A549 (cell line): ENCODE measurements around the gene PPM1M. TPM values are rescaled to one million over a fixed set of nuclear protein-coding genes. Genes with fewer than 3 reads are reported as not detected.

Experiments
- ATAC-seq, 2 experiments: fragments of 200-7000 bp in 1 of 2; fragments of >200 bp in 1 of 2; cut with Nextera tagmentation in 1 of 2; cut with Tn5 transposase in 1 of 2; 3 replicates each; pipeline versions ENCODE4 v1.8.0 to v1.9.1; 2018 to 2020; ENCODE audit warnings: mild to moderate bottlenecking in 1 of 2, moderate library complexity in 1 of 2
- CTCF ChIA-PET: fragments of 300-600 bp; sonication (Branson Sonifier 250); formaldehyde crosslinking; extraction: SDS; loops from one replicate; lab custom pipeline; 2021; ENCODE audit warnings: antibody characterized with exemption, inconsistent platforms; lab: Yijun Ruan, JAX
- POLR2A ChIA-PET: fragments of 350-600 bp; formaldehyde crosslinking; extraction: SDS; loops from one replicate; lab custom pipeline; 2021; ENCODE audit warnings: antibody characterized with exemption, inconsistent platforms; lab: Yijun Ruan, JAX
- DNase-seq, 2 experiments: peaks; one replicate each; pipeline versions ENCODE4 v3.0.0 to v3.0.0-alpha.2; 2011 to 2016; ENCODE audit warnings: low read depth in 1 of 2, low spot score in 1 of 2
- FAIRE-seq: peaks from 2 replicates; lab custom pipeline; 2011; peaks lifted over from hg19 to GRCh38; lab: Jason Lieb, UNC
- H3K27ac ChIP-seq, 2 experiments: fragments of >200 bp; sonication (Bioruptor Twin); formaldehyde crosslinking; 3 replicates each; pipeline ENCODE4 v1.5.1; 2016 to 2017
- H3K4me1 ChIP-seq: fragments of >200 bp; sonication (Bioruptor Twin); formaldehyde crosslinking; 3 replicates; pipeline ENCODE4 v1.6.1; 2016
- H3K4me2 ChIP-seq: fragments of >200 bp; sonication (Bioruptor Twin); formaldehyde crosslinking; 3 replicates; pipeline ENCODE4 v1.6.1; 2016
- H3K4me3 ChIP-seq: fragments of >200 bp; sonication (Bioruptor Twin); formaldehyde crosslinking; 3 replicates; pipeline ENCODE4 v1.5.1; 2016
- H3K9me3 ChIP-seq: fragments of >200 bp; sonication (Bioruptor Twin); formaldehyde crosslinking; 3 replicates; pipeline ENCODE4 v1.6.1; 2016
- BHLHE40 ChIP-seq: IDR thresholded peaks from 2 replicates; pipeline ENCODE4 v1.6.1; 2012; ENCODE audit warnings: low read depth, low read length, inconsistent platforms
- CHD2 ChIP-seq: fragments of 150-350 bp; IDR thresholded peaks from 2 replicates; pipeline ENCODE4 v1.6.1; 2014; ENCODE audit warnings: low read length; ENCODE audit not compliant: partially characterized antibody
- CTCF ChIP-seq: fragments of >200 bp; sonication (Bioruptor Twin); formaldehyde crosslinking; IDR thresholded peaks from 3 replicates; pipeline ENCODE4 v1.5.1; 2016
- EP300 ChIP-seq, 2 experiments: fragments of >200 bp; sonication (Bioruptor Twin); formaldehyde crosslinking; IDR thresholded peaks; 2 replicates in 1 of 2; 3 replicates in 1 of 2; pipeline ENCODE4 v1.6.1; 2016 to 2017
- FOSL2 ChIP-seq, 2 experiments: fragments of 450-650 bp in 1 of 2; fragments of >200 bp in 1 of 2; sonication (Bioruptor Twin) in 1 of 2; formaldehyde crosslinking; IDR thresholded peaks; 2 replicates each; pipeline versions ENCODE4 v1.5.0 to v1.6.1; 2016 to 2020; ENCODE audit warnings: mild to moderate bottlenecking in 1 of 2, moderate library complexity in 1 of 2
- FOXS1 ChIP-seq: fragments of 250-450 bp; sonication (Bioruptor Pico); IDR thresholded peaks from 2 replicates; pipeline ENCODE4 v1.5.0; 2020; ENCODE audit warnings: mild to moderate bottlenecking, moderate library complexity
- GATA3 ChIP-seq: IDR thresholded peaks from 2 replicates; pipeline ENCODE4 v1.6.1; 2012; ENCODE audit warnings: borderline replicate concordance
- HDAC2 ChIP-seq: fragments of 200-600 bp; sonication (generic); IDR thresholded peaks from 2 replicates; pipeline ENCODE4 v1.6.1; 2016
- HMGXB4 ChIP-seq: fragments of 250-450 bp; sonication (Bioruptor Pico); IDR thresholded peaks from 2 replicates; pipeline ENCODE4 v1.5.0; 2021; ENCODE audit warnings: mild to moderate bottlenecking, moderate library complexity, borderline replicate concordance
- HOXB5 ChIP-seq: fragments of 250-450 bp; sonication (Bioruptor Pico); IDR thresholded peaks from 2 replicates; pipeline ENCODE4 v1.5.0; 2020; ENCODE audit warnings: mild to moderate bottlenecking, moderate library complexity
- JUN ChIP-seq, 2 experiments: fragments of >200 bp; sonication (Bioruptor Twin); formaldehyde crosslinking; IDR thresholded peaks; 2 replicates in 1 of 2; 3 replicates in 1 of 2; pipeline ENCODE4 v1.6.1; 2016 to 2017
- MAZ ChIP-seq: fragments of 150-350 bp; IDR thresholded peaks from 2 replicates; pipeline ENCODE4 v1.6.1; 2014; ENCODE audit warnings: antibody characterized with exemption, low read depth, low read length, borderline replicate concordance
- NFE2L2 ChIP-seq: fragments of 150-350 bp; conservative IDR thresholded peaks from 2 replicates; pipeline ENCODE4 v1.6.1; 2014; ENCODE audit warnings: low read length
- PHF8 ChIP-seq: fragments of 200-600 bp; sonication (generic); IDR thresholded peaks from 2 replicates; pipeline ENCODE4 v1.6.1; 2016; ENCODE audit warnings: low read depth, mild to moderate bottlenecking, antibody characterized with exemption, moderate library complexity, borderline replicate concordance
- POLR2A ChIP-seq: IDR thresholded peaks from 2 replicates; pipeline ENCODE4 v1.6.1; 2012; ENCODE audit warnings: mild to moderate bottlenecking, low read length
- RAD21 ChIP-seq, 2 experiments: fragments of >200 bp in 1 of 2; sonication (Bioruptor Twin) in 1 of 2; formaldehyde crosslinking in 1 of 2; IDR thresholded peaks in 1 of 2; conservative IDR thresholded peaks in 1 of 2; 2 replicates in 1 of 2; 3 replicates in 1 of 2; pipeline ENCODE4 v1.6.1; 2012 to 2018; ENCODE audit warnings: inconsistent platforms in 1 of 2
- RARB ChIP-seq: fragments of 250-450 bp; sonication (Bioruptor Pico); IDR thresholded peaks from 2 replicates; pipeline ENCODE4 v1.8.0; 2021; ENCODE audit warnings: mild to moderate bottlenecking, moderate library complexity
- RCOR1 ChIP-seq: fragments of 150-350 bp; IDR thresholded peaks from 2 replicates; pipeline ENCODE4 v1.6.1; 2014; ENCODE audit warnings: antibody characterized with exemption, low read length, low read depth
- SREBF2 ChIP-seq: fragments of 450-650 bp; IDR thresholded peaks from 2 replicates; pipeline ENCODE4 v1.6.1; 2014; ENCODE audit warnings: mild to moderate bottlenecking, moderate library complexity
- ZC3H11A ChIP-seq: fragments of 450-650 bp; IDR thresholded peaks from 2 replicates; pipeline ENCODE4 v1.6.1; 2014; ENCODE audit warnings: antibody characterized with exemption, mild to moderate bottlenecking
- ZFP36 ChIP-seq: fragments of 450-650 bp; IDR thresholded peaks from 2 replicates; pipeline ENCODE4 v1.6.1; 2014; ENCODE audit warnings: borderline replicate concordance; ENCODE audit not compliant: partially characterized antibody
- WGBS: methylation state at CpG from one replicate; pipeline ENCODE4 v1.1.6; 2017; ENCODE audit errors: missing lambda C conversion rate; 5-methylcytosine and 5-hydroxymethylcytosine counted together
- polyA plus RNA-seq, 4 experiments: library from polyadenylated mRNA; depleted of rRNA in 3 of 4; stranded (reverse); fragments of >200 nt; fragmentation: RNase III in 1 of 4; extraction: RNeasy Plus Mini Kit Qiagen cat#74134 plus additional on column Dnase treatment in 1 of 4; gene quantifications; 2 replicates in 3 of 4; 3 replicates in 1 of 4; pipeline ENCODE4 v1.2.3, GENCODE V29; 2011 to 2017
- TF ChIP-seq, protein P1 (sequence below): fragments of 150-350 bp; IDR thresholded peaks from 2 replicates; pipeline ENCODE4 v1.6.1; 2014; ENCODE audit warnings: low read depth, mild to moderate bottlenecking, low read length

Gene PPM1M
- polyA plus RNA-seq, 2 of the 4 experiments (the other 2 are of a cell fraction), result 5.9 to 6.3 TPM

GRCh38 chr3:52238761-52239701 is 6.5 kb upstream of the PPM1M start, which contains the start of gene TWF2:
TWF2 (minus strand) TSS chr3:52239158; CDS start chr3:52239016, 142 bp downstream.
- peak; percentile 81 for TF ChIP-seq POLR2A
- TF ChIP-seq, protein P1, sequence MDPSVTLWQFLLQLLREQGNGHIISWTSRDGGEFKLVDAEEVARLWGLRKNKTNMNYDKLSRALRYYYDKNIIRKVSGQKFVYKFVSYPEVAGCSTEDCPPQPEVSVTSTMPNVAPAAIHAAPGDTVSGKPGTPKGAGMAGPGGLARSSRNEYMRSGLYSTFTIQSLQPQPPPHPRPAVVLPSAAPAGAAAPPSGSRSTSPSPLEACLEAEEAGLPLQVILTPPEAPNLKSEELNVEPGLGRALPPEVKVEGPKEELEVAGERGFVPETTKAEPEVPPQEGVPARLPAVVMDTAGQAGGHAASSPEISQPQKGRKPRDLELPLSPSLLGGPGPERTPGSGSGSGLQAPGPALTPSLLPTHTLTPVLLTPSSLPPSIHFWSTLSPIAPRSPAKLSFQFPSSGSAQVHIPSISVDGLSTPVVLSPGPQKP, result no peak
- TF ChIP-seq MAZ, result no peak
- TF ChIP-seq RAD21 (conservative IDR thresholded peaks at IDR 0.05 in 1 of 2, IDR thresholded peaks at IDR 0.05 in 1 of 2), result no peak
- no peak for TF ChIP-seq RCOR1
- TF ChIP-seq FOXS1 (CRISPR knock-in tag), result no peak
- peak; percentile 27 to 57; a peak in 2 of 5 replicates for TF ChIP-seq JUN (IDR thresholded peaks at IDR 0.05)
- TF ChIP-seq RARB (CRISPR knock-in tag), result no peak
- TF ChIP-seq NFE2L2, result no peak
- no peak for TF ChIP-seq ZFP36
- peak; percentile 17; the same call in 1 of the 2 replicates for TF ChIP-seq PHF8
- no peak for TF ChIP-seq ZC3H11A
- no peak for TF ChIP-seq EP300 (IDR thresholded peaks at IDR 0.05)
- TF ChIP-seq HMGXB4, result 0 out of 2 replicates have a peak, but pooled peaks have one; percentile 19
- no peak for TF ChIP-seq CHD2
- no peak for TF ChIP-seq GATA3
- TF ChIP-seq BHLHE40, result no peak
- no peak for TF ChIP-seq SREBF2
- TF ChIP-seq HOXB5, result no peak
- no peak for TF ChIP-seq HDAC2
- TF ChIP-seq CTCF, result 0 out of 3 replicates have a peak, but pooled peaks have one; percentile 15
- TF ChIP-seq FOSL2 (IDR thresholded peaks at IDR 0.05), result no peak
- TF ChIP-seq FOSL2 (CRISPR knock-in tag; IDR thresholded peaks at IDR 0.05), result no peak
- CTCF ChIA-PET, result interaction anchor here (0.6 to 11.4 kb wide), 9 partner anchors 10 to 476 kb away, joined by 3 to 198 read pairs (median 4); partner anchors contain the start of genes TLR9 and WDR82
- Histone ChIP-seq H3K4me3 (peak within 1 kb of the TSS; percentile 96), H3K27ac (peak within 1 kb of the TSS; percentile 98), H3K9me3 (no peaks in the 10 kb centered on the region), H3K4me1 (peaks cover 32% of the 10 kb centered on the region), H3K4me2 (peak within 1 kb of the TSS; percentile 79)
- DNase-seq (peak; percentile 59 to 80), FAIRE-seq (no peak), ATAC-seq (peak; percentile 70 to 83)
- 0% methylated on average over 12 of the region's 92 CpGs for WGBS
- POLR2A ChIA-PET, result interaction anchor here (0.9 to 2.4 kb wide), 4 partner anchors 9 to 84 kb away, joined by 3 to 28 read pairs (median 4); partner anchors contain the start of genes POC1A and WDR82
